Stimulated activated naive CD4-positive, alpha-beta T cell treated with Interleukin-2 at 50 U/mL for 16 hours (primary cell): ENCODE results near the gene ZDHHC15.
"Not testable (repeated sequence)": the region's sequence is repeated elsewhere in the genome, so short reads cannot be mapped to it uniquely, and the experiment has no call there.

Experiments used
- DNase-seq: peaks from one replicate; lab custom pipeline; 2025; lab: John Stamatoyannopoulos, UW

Gene ZDHHC15, protein sequence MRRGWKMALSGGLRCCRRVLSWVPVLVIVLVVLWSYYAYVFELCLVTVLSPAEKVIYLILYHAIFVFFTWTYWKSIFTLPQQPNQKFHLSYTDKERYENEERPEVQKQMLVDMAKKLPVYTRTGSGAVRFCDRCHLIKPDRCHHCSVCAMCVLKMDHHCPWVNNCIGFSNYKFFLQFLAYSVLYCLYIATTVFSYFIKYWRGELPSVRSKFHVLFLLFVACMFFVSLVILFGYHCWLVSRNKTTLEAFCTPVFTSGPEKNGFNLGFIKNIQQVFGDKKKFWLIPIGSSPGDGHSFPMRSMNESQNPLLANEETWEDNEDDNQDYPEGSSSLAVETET

DNA sequence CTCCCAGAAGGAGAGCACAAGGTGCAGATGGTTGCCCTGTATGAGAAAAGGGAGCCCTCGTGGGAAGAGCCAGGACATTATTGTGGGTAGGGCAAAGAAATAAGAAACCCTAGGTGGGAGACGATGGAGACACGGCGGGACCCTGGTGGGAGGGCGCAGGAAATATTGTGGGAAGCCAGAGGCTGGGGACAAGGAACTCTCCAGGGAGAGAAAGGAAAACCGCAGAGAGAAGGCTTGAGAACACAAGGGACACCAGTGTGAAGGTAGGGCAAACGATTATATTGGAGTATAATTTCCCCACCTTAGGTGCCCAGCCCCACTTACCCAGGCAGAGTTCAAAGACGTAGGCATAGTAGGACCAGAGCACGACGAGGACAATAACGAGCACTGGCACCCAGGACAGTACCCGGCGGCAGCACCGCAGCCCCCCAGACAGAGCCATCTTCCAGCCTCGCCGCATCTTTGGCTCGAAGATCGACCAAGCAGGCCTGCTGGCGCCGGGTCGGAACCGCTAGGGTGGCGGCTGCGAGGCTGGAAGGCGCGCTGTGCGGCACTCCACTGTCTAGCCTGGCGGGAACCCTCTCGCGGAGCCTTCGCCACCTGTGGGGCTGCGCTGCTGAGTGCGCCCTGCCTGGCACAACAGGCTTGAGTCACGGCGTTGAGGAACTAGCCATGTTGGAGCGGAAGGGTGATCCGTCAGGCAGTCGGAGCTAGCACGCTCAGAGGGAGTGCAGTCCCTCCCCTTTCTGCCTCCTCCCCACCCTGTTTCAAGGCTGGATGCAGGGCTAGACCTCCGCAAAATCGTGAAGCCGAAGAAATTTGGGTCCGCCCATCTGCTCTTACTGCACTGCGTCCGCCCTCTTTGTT is at the start of gene ZDHHC15:
ZDHHC15 (minus strand) TSS at position 473 of the 867 bp plus-strand sequence; CDS start at position 460, 13 bp downstream.
- DNase-seq, result peak; percentile 28

DNA sequence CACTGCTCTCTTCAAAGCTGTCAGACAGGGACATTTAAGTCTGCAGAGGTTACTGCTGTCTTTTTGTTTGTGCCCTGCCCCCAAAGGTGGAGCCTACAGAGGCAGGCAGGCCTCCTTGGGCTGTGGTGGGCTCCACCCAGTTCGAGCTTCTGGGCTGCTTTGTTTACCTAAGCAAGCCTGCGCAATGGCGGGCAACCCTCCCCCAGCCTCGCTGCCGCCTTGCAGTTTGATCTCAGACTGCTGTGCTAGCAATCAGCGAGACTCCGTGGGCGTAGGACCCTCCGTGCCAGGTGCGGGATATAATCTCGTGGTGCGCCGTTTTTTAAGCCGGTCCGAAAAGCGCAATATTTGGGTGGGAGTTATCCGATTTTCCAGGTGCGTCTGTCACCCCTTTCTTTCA is 37.7 kb upstream of the ZDHHC15 start:
- DNase-seq, result not testable (repeated sequence)

DNA sequence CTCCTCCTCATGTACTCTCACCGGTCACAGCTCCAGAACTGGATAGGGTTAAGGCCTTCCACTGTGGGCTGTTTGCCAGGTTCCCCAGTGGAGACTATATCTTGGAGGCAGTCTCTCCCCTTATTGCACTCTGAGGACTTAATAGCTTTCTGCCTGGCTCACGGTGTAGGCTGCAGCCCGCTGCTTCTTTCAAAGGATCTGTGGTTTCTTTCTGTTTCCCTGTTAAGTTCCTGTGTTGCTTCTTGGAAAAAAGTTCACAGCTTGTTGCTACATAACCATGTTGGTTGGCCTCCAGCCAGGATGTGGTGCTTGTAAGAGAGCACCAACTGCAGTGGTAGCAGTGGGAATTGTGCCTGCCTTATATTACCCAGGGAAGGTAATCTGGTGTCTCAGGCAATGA is 24.9 kb upstream of the ZDHHC15 start:
- DNase-seq, result no peak

DNA sequence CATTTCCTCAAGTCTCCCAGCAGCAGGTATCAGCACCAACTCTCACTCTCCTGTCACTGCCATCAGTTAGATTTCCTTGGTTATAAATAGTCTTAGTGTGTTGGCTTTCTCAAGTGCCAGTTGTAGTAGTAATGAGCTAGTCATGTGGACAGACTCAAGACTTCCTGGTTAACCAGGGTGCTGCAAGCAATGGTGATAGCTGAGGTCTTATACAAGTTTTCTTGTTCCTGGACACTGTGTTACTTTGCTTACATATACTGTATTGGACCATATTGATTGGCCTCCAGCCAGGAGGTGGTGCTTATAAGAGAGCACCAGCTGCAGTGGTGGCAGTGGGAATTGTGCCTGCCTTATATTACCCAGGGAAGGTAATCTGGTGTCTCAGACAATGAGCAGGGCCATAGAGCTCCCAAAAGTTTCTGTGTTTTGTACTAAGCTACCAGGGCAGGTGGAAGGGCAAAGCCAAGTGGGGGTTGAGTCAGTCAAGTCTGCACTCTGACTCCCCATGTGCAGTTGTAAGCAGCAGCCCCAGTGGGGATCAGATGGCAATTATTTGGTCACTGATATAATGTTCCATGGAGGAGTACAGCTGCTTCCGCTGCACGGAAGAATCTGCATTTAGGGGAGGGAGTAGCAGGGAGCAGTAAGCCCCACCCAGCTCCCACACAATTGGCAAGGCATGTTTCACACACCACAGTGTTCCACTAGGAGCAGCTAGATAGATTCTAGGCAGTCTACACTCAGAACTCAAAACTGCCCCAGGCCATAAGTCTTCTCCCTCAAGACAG is 24.1 kb upstream of the ZDHHC15 start:
- DNase-seq, result no peak

DNA sequence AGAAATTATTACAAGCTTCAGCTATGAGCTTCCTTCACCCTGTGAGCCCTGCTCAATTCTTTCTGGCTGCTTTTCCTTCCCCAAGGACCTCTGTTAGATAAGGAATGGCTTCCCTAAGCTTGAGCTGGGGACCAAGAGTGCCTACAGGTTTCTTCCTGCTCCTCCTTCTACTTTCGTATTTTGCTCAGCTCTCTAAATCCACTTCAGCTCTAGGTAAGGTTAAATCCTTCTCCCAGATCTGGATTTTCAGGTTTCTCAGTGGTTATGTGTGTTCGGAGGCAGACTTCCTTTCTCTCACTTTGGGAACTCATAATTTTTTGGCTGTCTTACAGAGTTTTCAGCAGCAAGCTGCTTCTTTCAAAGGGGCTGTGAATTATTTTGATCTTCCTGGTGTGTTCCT is 21.9 kb upstream of the ZDHHC15 start:
- DNase-seq, result no peak

DNA sequence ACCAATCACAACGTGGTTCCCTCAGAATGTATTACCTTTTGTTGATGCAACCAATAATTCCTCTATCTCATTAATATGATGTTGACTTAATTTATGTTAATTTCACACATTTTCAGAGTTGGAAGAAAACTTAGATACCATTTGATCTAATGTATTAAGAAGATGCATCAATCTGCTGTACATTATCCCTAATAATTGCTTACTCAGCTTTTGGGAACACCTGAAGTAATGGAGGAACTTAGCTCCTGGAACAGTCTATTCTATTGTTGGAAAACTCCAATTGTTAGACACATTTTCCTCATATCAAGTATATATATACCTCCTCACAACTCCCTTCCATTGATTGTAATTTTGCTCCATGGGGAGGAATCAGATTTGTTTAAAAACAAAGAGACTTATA is 38.9 kb downstream of the ZDHHC15 start:
- no peak for DNase-seq

DNA sequence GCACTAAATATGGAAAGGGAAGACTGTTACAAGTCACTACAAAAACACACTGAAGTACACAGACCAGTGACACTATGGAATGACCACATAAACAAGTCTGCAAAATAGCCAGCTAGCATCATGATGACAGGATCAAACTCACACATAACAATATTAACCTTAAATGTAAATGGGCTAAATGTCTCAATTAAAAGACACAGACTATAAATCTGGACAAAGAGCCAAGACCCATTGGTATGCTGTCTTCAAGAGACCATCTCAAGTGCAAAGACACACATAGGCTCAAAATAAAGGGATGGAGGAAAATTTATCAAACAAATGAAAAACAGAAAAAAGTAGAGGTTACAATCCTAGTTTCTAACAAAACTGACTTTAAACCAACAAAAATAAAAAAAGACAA is 61.1 kb downstream of the ZDHHC15 start:
- DNase-seq, result not testable (repeated sequence)

DNA sequence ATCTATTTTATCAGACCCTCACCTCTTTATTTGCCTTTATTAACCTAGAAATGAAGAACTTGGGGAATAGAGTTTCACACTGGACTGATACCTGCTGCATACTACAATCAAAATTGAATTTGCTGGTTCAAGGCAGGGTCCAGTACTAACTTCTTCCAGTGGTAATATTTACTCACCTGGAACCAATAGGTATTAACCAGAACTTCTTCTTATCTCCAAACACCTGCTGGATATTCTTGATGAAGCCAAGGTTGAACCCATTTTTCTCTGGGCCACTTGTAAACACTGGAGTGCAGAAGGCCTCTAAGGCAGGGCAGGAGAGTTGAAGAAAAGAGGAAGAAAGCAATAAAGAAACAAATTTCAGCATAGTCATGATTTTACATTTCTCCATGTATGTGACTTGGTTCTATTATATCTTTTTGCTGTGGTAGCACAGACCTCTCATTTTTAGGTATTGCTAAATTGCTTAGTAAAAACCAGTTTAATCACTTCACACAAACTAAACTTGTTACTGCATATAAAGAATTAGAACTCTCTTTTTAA is 101.1 kb downstream of the ZDHHC15 start:
- DNase-seq, result no peak

DNA sequence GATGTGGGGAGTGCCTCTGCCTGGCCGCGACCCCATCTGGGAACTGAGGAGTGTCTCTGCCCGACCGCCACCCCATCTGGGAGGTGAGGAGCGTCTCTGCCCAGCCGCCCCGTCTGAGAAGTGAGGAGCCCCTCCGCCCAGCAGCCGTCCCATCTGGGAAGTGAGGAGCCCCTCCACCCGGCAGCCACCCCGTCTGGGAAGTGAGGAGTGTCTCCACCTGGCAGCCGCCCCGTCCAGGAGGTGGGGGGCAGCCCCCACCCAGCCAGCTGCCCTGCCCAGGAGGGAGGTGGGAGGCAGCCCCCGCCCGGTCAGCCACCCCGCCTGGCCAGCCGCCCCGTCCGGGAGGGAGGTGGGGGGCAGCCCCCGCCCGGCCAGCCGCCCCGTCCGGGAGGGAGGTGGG is 115.7 kb downstream of the ZDHHC15 start:
- DNase-seq, result not testable (repeated sequence)

DNA sequence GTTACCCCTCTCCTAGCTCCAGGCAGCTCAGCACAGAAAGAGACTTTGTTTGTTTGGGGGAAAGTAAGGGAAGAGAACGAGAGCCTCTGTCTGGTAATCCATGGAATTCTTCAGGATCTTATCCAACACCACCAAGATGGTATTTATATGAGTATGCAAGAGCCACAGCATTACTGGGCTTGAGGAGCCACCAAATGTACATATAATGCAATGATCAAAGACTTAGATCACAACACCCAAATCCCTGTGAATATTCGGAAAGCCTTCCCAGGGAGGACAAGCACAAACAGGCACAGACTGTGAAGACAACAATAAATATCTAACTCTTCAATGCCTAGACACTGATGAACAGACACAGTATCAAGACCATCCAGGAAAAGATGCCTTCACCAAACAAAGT is 132.4 kb downstream of the ZDHHC15 start:
- no peak for DNase-seq

DNA sequence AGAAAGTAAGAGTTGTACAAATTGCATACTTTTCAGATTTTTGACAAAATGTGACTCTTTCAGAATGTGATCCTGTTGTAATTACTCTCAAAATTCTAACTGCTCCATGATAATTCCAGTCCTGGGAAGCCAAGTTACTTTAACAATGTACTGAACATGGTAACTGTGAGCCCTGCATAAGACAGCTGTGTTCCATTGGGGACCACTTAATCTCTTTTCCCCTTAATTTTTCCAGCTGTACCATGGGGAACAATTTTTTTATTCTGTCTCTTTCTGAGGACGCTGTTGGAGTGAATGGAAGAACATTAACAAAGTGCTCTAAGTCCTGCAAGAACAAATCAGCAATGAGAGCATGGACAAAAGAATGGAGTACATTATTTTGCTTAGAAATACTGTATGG is 153.1 kb downstream of the ZDHHC15 start:
- DNase-seq, result no peak

DNA sequence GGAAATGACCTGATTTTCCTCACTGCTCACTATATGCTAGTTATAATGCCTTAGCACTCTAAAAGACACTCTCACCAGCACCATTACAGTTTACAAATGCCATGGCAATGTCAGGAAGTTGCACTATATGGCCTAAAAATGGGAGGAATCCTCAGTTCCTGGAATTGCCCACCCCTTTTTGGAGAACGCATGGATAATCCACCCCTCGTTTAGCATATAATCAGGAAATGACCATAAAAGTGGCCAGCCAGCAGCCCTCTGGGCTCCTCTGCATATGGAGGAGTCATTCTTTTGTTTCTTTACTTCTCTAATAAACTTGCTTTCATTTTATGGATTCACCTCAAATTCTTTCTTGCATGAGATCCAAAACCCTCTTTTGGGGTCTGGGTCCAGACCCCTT is 156.0 kb downstream of the ZDHHC15 start:
- DNase-seq, result no peak

DNA sequence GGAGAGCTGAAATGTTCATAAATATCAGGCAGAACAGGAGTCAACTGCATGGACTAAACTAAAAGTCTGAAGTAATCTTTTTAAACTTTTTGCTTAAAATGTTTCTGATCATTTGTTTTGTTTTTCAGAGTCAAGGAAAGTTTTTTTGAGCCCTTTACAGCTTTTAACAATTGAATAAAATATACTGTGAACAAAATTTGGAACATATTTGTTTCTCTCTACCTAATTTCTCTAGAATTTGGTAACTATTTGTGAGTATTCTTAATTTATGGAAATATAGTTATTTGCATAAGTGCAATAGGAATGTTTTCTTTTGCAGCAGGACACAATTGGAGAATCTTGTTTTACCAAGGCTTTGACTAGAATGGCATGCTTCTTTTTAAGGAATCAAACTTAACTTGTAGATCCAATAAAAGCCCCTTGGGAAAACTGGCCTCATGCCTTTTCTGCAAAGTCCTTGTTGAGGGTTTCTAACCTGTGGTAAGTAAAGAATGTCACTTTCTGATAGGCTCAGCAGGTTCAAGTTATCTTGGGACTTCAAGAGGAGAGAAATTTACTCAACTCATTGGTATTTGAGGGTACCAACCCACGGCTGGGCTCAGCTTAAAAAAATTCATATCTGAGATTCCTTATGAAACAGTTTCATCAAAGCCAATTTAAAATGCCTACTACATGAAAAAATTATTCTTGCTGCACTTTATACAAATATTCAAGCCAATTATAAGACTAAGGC is 157.4 kb downstream of the ZDHHC15 start:
- no peak for DNase-seq

DNA sequence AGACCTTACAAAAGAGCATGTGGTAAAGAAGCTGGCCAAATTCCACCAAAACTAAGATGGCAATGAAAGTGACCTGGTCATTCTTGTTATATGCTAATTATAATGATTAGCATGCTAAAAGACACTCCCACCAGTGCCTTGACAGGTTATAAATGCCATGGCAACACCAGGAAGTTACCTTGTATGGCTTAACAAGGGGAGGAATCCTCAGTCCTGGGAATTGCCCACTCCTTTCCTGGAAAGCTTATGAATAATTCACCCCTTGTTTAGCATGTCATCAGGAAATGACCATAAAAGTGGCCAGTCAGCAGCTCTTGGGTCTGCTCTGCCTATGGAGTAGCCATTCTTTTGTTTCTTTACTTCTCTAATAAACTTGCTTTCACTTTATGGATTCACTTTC is 161.0 kb downstream of the ZDHHC15 start:
- DNase-seq, result no peak

DNA sequence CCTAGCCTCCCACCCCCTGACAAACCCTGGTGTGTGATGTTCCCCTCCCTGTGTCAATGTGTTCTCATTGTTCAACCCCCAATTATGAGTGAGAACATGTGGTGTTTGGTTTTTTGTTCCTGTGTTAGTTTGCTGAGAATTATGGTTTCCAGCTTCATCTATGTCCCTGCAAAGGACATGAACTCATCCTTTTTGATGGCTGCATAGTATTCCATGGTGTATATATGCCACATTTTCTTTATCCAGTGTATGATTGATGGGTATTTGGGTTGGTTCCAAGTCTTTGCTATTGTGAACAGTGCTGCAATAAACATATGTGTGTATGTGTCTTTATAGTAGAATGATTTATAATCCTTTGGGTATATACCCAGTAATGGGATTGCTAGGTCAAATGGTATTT is 174.2 kb downstream of the ZDHHC15 start:
- not testable (repeated sequence) for DNase-seq

DNA sequence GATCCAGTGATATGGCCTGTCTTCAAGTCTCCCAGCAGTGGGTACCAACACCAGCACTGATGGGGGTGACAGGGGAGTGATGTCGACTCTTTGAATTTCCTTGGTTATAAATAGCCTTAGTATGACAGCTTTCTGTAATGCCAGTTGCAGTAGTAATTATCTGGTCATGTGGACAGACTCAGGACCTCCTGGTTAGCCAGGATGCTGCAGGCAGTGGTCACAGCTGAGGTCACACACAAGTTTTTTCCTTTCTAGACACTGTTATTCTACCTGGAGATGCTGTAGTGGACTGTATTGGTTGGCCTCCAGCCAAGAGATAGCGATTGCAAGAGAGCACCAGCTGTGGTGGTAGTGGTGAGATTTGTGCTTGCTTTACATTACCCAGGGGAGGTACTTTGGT is 185.3 kb downstream of the ZDHHC15 start:
- DNase-seq, result no peak

DNA sequence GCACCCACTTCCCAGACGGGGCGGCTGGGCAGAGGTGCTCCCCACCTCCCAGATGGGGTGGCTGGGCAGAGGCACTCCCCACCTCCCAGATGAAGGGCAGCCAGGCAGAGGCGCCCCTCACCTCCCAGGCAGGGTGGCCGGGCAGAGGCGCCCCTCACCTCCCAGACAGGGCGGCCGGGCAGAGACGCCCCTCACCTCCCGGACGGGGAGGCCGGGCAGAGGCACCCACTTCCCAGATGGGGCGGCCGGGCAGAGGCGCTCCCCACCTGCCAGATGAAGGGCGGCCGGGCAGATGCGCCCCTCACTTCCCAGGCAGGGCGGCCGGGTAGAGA is 187.7 kb downstream of the ZDHHC15 start:
- DNase-seq, result no peak

DNA sequence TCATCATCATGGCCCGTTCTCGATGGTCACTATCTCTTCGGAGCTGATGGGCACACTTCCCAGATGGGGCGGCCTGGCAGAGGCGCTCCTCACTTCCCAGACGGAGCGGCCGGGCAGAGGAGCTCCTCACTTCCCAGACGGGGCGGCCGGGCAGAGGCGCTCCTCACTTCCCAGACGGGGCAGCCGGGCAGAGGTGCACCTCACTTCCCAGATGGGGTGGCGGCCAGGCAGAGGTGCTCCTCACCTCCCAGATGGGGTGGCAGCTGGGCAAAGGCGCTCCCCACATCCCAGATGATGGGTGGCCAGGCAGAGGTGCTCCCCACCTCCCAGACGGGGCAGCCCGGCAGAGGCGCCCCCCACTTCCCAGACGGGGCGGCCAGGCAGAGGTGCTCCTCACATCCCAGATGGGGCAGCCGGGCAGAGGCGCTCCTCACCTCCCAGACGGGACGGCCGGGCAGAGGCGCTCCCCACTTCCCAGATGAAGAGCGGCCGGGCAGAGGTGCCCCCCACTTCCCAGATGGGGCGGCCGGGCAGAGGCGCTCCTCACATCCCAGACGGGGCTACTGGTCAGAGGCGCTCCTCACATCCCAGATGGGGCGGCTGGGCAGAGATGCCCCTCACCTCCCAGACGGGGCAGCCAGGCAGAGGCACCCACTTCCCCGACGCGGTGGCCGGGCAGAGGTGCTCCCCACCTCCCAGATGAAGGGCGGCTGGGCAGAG is 188.3 kb downstream of the ZDHHC15 start:
- not testable (repeated sequence) for DNase-seq

DNA sequence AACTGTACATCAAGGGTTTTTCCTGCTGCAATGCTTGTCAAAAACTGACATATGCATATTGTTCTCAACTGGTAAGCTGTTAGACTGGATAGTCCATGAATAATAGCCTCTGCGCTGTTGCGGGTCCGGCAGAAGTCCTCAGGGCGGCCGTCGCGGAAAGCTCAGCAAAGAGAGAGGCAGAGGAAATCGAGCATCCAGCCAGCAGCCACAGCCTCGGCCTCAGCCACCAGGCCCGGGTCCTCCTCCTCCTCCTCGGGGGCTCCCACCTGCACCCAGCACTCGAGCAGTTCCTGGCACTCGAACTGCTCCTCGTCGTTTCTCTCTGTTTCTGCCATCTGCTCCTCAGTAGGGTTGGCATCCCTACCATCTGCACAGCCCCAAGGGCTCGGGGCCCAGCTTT is 195.2 kb downstream of the ZDHHC15 start:
- DNase-seq, result no peak
